K562 (cell line): ENCODE results near the gene NFXL1. TPM values are rescaled to one million over a fixed set of nuclear protein-coding genes. Genes with fewer than 3 reads are reported as not detected.

ENCODE experiments used
- ARID2 ChIP-seq: fragments of 450-650 bp; IDR thresholded peaks from 2 replicates; pipeline ENCODE4 v1.6.1; 2017; ENCODE audit warnings: antibody characterized with exemption, mild to moderate bottlenecking
- CBX3 ChIP-seq, 2 experiments: IDR thresholded peaks; 1 replicate in 1 of 2; 2 replicates in 1 of 2; pipeline ENCODE4 v1.6.1; 2012; ENCODE audit warnings: inconsistent platforms in 2 of 2, low read length in 2 of 2, borderline replicate concordance in 1 of 2, control low read depth in 1 of 2
- CLOCK ChIP-seq: fragments of 250-450 bp; sonication (Bioruptor Pico); IDR thresholded peaks from 2 replicates; pipeline ENCODE4 v1.4.0; 2020; ENCODE audit warnings: mild to moderate bottlenecking, moderate library complexity, borderline replicate concordance
- E2F5 ChIP-seq: sonication (generic); formaldehyde crosslinking; IDR thresholded peaks from 2 replicates; pipeline ENCODE4 v1.8.0; 2022; ENCODE audit warnings: mild to moderate bottlenecking, missing genetic modification reagents
- EHMT2 ChIP-seq: fragments of 450-650 bp; IDR thresholded peaks from 2 replicates; pipeline ENCODE4 v1.6.1; 2018; ENCODE audit warnings: antibody characterized with exemption
- GATAD2A ChIP-seq: fragments of 450-650 bp; IDR thresholded peaks from 2 replicates; pipeline ENCODE4 v1.6.1; 2017
- GTF3C2 ChIP-seq: IDR thresholded peaks from 3 replicates; pipeline ENCODE4 v1.6.1; 2011; ENCODE audit warnings: borderline replicate concordance, mild to moderate bottlenecking, moderate library complexity; ENCODE audit not compliant: insufficient read length; ENCODE audit errors: extremely low read depth
- IRF9 ChIP-seq: fragments of 450-650 bp; IDR thresholded peaks from 2 replicates; pipeline ENCODE4 v1.6.1; 2016; ENCODE audit warnings: missing biosample characterization, missing genetic modification characterization
- KAT7 ChIP-seq: sonication (generic); formaldehyde crosslinking; IDR thresholded peaks from 2 replicates; pipeline ENCODE4 v1.8.0; 2022; ENCODE audit warnings: missing genetic modification reagents, mild to moderate bottlenecking, borderline replicate concordance
- KDM1A ChIP-seq, 2 experiments: fragments of 450-650 bp; IDR thresholded peaks; 2 replicates each; pipeline ENCODE4 v1.6.1; 2016; ENCODE audit warnings: mild to moderate bottlenecking in 2 of 2
- MEF2A ChIP-seq: IDR thresholded peaks from 2 replicates; pipeline ENCODE4 v1.6.1; 2011; ENCODE audit warnings: low read depth, mild to moderate bottlenecking, low read length, moderate library complexity; ENCODE audit not compliant: control insufficient read depth
- MIER1 ChIP-seq: fragments of 450-650 bp; IDR thresholded peaks from 2 replicates; pipeline ENCODE4 v1.6.1; 2016; ENCODE audit warnings: antibody characterized with exemption, mild to moderate bottlenecking, low read depth
- NFATC3 ChIP-seq: fragments of 450-650 bp; IDR thresholded peaks from 2 replicates; pipeline ENCODE4 v1.6.1; 2017; ENCODE audit warnings: mild to moderate bottlenecking
- POLR2A ChIP-seq: fragments of 450-650 bp; conservative IDR thresholded peaks from 2 replicates; pipeline ENCODE4 v1.6.1; 2016
- PURB ChIP-seq: sonication (generic); formaldehyde crosslinking; IDR thresholded peaks from 2 replicates; pipeline ENCODE4 v1.9.0; 2021; ENCODE audit warnings: low read depth, mild to moderate bottlenecking, missing genetic modification reagents
- SP1 ChIP-seq: sonication (generic); formaldehyde crosslinking; IDR thresholded peaks from 2 replicates; pipeline ENCODE4 v1.8.1; 2022; ENCODE audit warnings: mild to moderate bottlenecking, missing genetic modification reagents
- TGIF2 ChIP-seq: sonication (generic); formaldehyde crosslinking; IDR thresholded peaks from 2 replicates; pipeline ENCODE4 v1.8.1; 2022; ENCODE audit warnings: mild to moderate bottlenecking, missing genetic modification reagents, moderate library complexity
- YY1 ChIP-seq, 3 experiments: IDR thresholded peaks; 2 replicates each; pipeline ENCODE4 v1.6.1; 2011; ENCODE audit warnings: low read length in 2 of 3, mild to moderate bottlenecking in 2 of 3, moderate library complexity in 2 of 3, borderline replicate concordance in 1 of 3, control low read depth in 1 of 3, low read depth in 1 of 3; ENCODE audit not compliant: insufficient read depth in 3 of 3, insufficient replicate concordance in 2 of 3, control insufficient read depth in 1 of 3, insufficient read length in 1 of 3; ENCODE audit errors: extremely low read depth in 1 of 3
- ZC3H8 ChIP-seq: fragments of 450-650 bp; IDR thresholded peaks from 2 replicates; pipeline ENCODE4 v1.6.1; 2017
- ZNF124 ChIP-seq: sonication (generic); formaldehyde crosslinking; IDR thresholded peaks from 2 replicates; pipeline ENCODE4 v1.8.1; 2022; ENCODE audit warnings: missing genetic modification reagents
- ZNF282 ChIP-seq: sonication (generic); formaldehyde crosslinking; IDR thresholded peaks from 2 replicates; pipeline ENCODE4 v1.8.1; 2023; ENCODE audit warnings: missing genetic modification reagents
- ZNF436 ChIP-seq: fragments of 250-450, 450-650 bp; sonication (Bioruptor Pico); formaldehyde crosslinking; IDR thresholded peaks from 2 replicates; pipeline ENCODE4 v1.7.0; 2020; ENCODE audit warnings: mild to moderate bottlenecking
- ZSCAN29 ChIP-seq: fragments of 450-650 bp; IDR thresholded peaks from 2 replicates; pipeline ENCODE4 v1.6.1; 2017
- polyA plus RNA-seq, 8 experiments: library from polyadenylated mRNA; depleted of rRNA in 4 of 8; stranded (reverse) in 5 of 8; unstranded in 3 of 8; fragments of >200 nt; fragmentation: Nextera tagmentation in 2 of 8; fragmentation: Illumina TruSeq in 1 of 8; extraction: Ambion mirVana in 2 of 8; extraction: Trizol in 1 of 8; gene quantifications; 2 replicates each; pipeline versions ENCODE4 v1.2.1 to v1.2.3, GENCODE V29; 2011 to 2014; ENCODE audit warnings: inconsistent platforms in 1 of 8, missing spikeins in 1 of 8
- total RNA-seq, 7 experiments: library from RNA; depleted of rRNA in 6 of 7; stranded (reverse); fragments of >200 nt in 6 of 7; fragmentation: Illumina TruSeq in 2 of 7; extraction: Trizol in 2 of 7; gene quantifications; 2 replicates each; pipeline versions ENCODE4 v1.2.1 to v1.2.3, GENCODE V29; 2011 to 2021; ENCODE audit warnings: low replicate concordance in 1 of 7

Gene NFXL1
- total and polyA plus RNA-seq, 9 of the 15 experiments (the other 6 are each of a cell fraction or from before 2014, with no cell fraction given): 7.5 to 27.0 (median 10.6) TPM

- no peak for TF ChIP-seq ZNF436 (CRISPR knock-in tag)
- no peak for TF ChIP-seq ZNF282 (CRISPR knock-in tag)
- no peak for TF ChIP-seq E2F5
- no peak for TF ChIP-seq MEF2A
- TF ChIP-seq YY1 (IDR thresholded peaks at IDR 0.05; ENCODE audit: borderline replicate concordance in 1 of 3, control insufficient read depth in 1 of 3, extremely low read depth in 1 of 3, insufficient read depth in 3 of 3, insufficient read length in 1 of 3, insufficient replicate concordance in 2 of 3, low read depth in 1 of 3, low read length in 2 of 3): no peak
- no peak for TF ChIP-seq SP1 (CRISPR knock-in tag)
- no peak for TF ChIP-seq ZC3H8
- TF ChIP-seq NFATC3: 0 out of 2 replicates have a peak, but pooled peaks have one; percentile 45
- TF ChIP-seq ZSCAN29: no peak
- peak in 1 of 2 experiments; percentile 94; a peak in 2 of 3 replicates for TF ChIP-seq CBX3 (IDR thresholded peaks at IDR 0.05; ENCODE audit: borderline replicate concordance in 1 of 2, low read length in 2 of 2)
- TF ChIP-seq EHMT2: peak; percentile 33; the same call in 1 of the 2 replicates
- TF ChIP-seq CLOCK: no peak
- no peak for TF ChIP-seq ZNF124 (CRISPR knock-in tag)
- no peak for TF ChIP-seq GATAD2A
- peak; percentile 93 to 95 for TF ChIP-seq KDM1A (IDR thresholded peaks at IDR 0.05)
- no peak for TF ChIP-seq ARID2
- no peak for TF ChIP-seq MIER1
- TF ChIP-seq KAT7 (CRISPR knock-in tag): no peak
- no peak for TF ChIP-seq POLR2A
- no peak for TF ChIP-seq TGIF2 (CRISPR knock-in tag)
- TF ChIP-seq IRF9 (tag): no peak
- no peak for TF ChIP-seq GTF3C2
- TF ChIP-seq PURB (CRISPR knock-in tag): no peak
These were observed 1.1 kb downstream of the NFXL1 start (continued) for GRCh38 chr4:47913330-47913729.
